ENCODE results near the gene CEACAM19. TPM values are rescaled to one million over a fixed set of nuclear protein-coding genes. Genes with fewer than 3 reads are reported as not detected.

CEACAM19 gene
- total RNA-seq, 1 donor from 2014 or later, result 0.09 TPM

- Histone ChIP-seq H3K4me2 (no peak overlapping the region), H3K27me3 (no peaks in the 10 kb centered on the region), H3K36me3 (no peaks in the 10 kb centered on the region), H3K9ac (no peak overlapping the region), H3K79me2 (ENCODE audit: low read depth) (no peaks in the 10 kb centered on the region), H3K27ac (no peak overlapping the region), H2AFZ (replicated peaks) (no peak overlapping the region), H3K9me3 (ENCODE audit: low read depth) (no peaks in the 10 kb centered on the region), H3F3A (ENCODE audit: low read depth) (no peaks in the 10 kb centered on the region), H3K4me3 (no peak overlapping the region), H4K20me1 (ENCODE audit: low read depth) (no peaks in the 10 kb centered on the region), H3K4me1 (no peaks in the 10 kb centered on the region)
- Mint-ChIP-seq H3K4me3 (no peak overlapping the region), H3K27ac (no peak overlapping the region), H3K9me3 (no peaks in the 10 kb centered on the region), H3K4me1 (no peaks in the 10 kb centered on the region), H3K36me3 (no peaks in the 10 kb centered on the region), H3K27me3 (ENCODE audit: insufficient read depth, low read depth) (peaks cover 21% of the 10 kb centered on the region)
- TF ChIP-seq EZH2phosphoT487 (IDR thresholded peaks at IDR 0.05), result no peak
- TF ChIP-seq CTCF (IDR thresholded peaks at IDR 0.05), result no peak
- no peak for TF ChIP-seq EZH2 (IDR thresholded peaks at IDR 0.05)
- no peak for DNase-seq (ENCODE audit: low spot score)
Measured at GRCh38 chr19:44732235-44733014, 61.1 kb downstream of the CEACAM19 start.

MicroRNAs encoded within 50 kb of the gene (microRNA counts, 767-probe panel; counts per million panel counts)
- 460 counts per million, percentile 90 among the panel's probes with 10 or more counts for microRNA hsa-miR-4531

Small RNAs within 50 kb of the gene (microRNA-seq; reads per million reads assigned to microRNA genes)
- not detected for gene MIR4531

Small RNAs within 50 kb of the gene (small RNA-seq; reads per million reads assigned to genes)
- gene RF00285, result not detected

Other genes with a start within 250 kb of the CEACAM19 start
- gene ZNF229, start 223.0 kb upstream of the CEACAM19 start, total RNA-seq (ENCODE audit: low replicate concordance), result 8.4 and 11.2 TPM in 2 replicates
- gene ZNF180, start 171.0 kb upstream of the CEACAM19 start, total RNA-seq (ENCODE audit: low replicate concordance), result 10.7 and 15.9 TPM in 2 replicates
- not detected in 2 replicates for gene CEACAM20, start 141.8 kb upstream of the CEACAM19 start, total RNA-seq (ENCODE audit: low replicate concordance)
- gene IGSF23, start 57.9 kb upstream of the CEACAM19 start, total RNA-seq (ENCODE audit: low replicate concordance), result not detected in 2 replicates
- 4.4 and 10.8 TPM in 2 replicates for gene PVR, start 27.6 kb upstream of the CEACAM19 start, total RNA-seq (ENCODE audit: low replicate concordance)
- gene CEACAM16, start 27.7 kb downstream of the CEACAM19 start, total RNA-seq (ENCODE audit: low replicate concordance), result not detected in 2 replicates
- not detected in 2 replicates for gene BCL3, start 77.2 kb downstream of the CEACAM19 start, total RNA-seq (ENCODE audit: low replicate concordance)
- gene CBLC, start 106.4 kb downstream of the CEACAM19 start, total RNA-seq (ENCODE audit: low replicate concordance), result 1.4 and 1.5 TPM in 2 replicates
- 7.1 and 16.9 TPM in 2 replicates for gene BCAM, start 137.6 kb downstream of the CEACAM19 start, total RNA-seq (ENCODE audit: low replicate concordance)
- gene NECTIN2, start 174.8 kb downstream of the CEACAM19 start, total RNA-seq (ENCODE audit: low replicate concordance), result 54.2 and 210 TPM in 2 replicates
- 30.1 and 110 TPM in 2 replicates for gene TOMM40, start 219.8 kb downstream of the CEACAM19 start, total RNA-seq (ENCODE audit: low replicate concordance)
- gene APOE, start 234.3 kb downstream of the CEACAM19 start, total RNA-seq (ENCODE audit: low replicate concordance), result 195 and 530 TPM in 2 replicates
- 16.1 and 17.6 TPM in 2 replicates for gene APOC1, start 243.1 kb downstream of the CEACAM19 start, total RNA-seq (ENCODE audit: low replicate concordance)